Nephron (organoid): ENCODE data around the gene SLC25A13.

Experiments
- H3K27ac Mint-ChIP-seq, 3 experiments: 2 replicates each; pipeline ENCODE4 v1.8.0; 2020; ENCODE audit warnings: mixed read lengths in 3 of 3, mild to moderate bottlenecking in 2 of 3, moderate library complexity in 1 of 3
- H3K27me3 Mint-ChIP-seq: 2 replicates; pipeline ENCODE4 v1.8.0; 2021; ENCODE audit warnings: low read depth, mild to moderate bottlenecking, moderate library complexity, mixed read lengths
- H3K36me3 Mint-ChIP-seq: 2 replicates; pipeline ENCODE4 v1.8.0; 2020; ENCODE audit warnings: low read depth, mixed read lengths
- H3K4me1 Mint-ChIP-seq: 2 replicates; pipeline ENCODE4 v1.8.0; 2020; ENCODE audit warnings: mixed read lengths
- H3K4me3 Mint-ChIP-seq, 3 experiments: 2 replicates each; pipeline ENCODE4 v1.8.0; 2020; ENCODE audit warnings: mild to moderate bottlenecking in 3 of 3, mixed read lengths in 3 of 3, moderate library complexity in 2 of 3
- H3K9me3 Mint-ChIP-seq: 2 replicates; pipeline ENCODE4 v1.8.0; 2020; ENCODE audit warnings: mixed read lengths
- TF ChIP-seq, protein P1 (sequence below), 3 experiments: fragments of 200-600 bp; sonication (generic); IDR thresholded peaks; one replicate each; pipeline ENCODE4 v1.5.0; 2021; ENCODE audit warnings: antibody characterized with exemption in 3 of 3; ENCODE audit not compliant: unreplicated experiment in 3 of 3

Gene SLC25A13

DNA sequence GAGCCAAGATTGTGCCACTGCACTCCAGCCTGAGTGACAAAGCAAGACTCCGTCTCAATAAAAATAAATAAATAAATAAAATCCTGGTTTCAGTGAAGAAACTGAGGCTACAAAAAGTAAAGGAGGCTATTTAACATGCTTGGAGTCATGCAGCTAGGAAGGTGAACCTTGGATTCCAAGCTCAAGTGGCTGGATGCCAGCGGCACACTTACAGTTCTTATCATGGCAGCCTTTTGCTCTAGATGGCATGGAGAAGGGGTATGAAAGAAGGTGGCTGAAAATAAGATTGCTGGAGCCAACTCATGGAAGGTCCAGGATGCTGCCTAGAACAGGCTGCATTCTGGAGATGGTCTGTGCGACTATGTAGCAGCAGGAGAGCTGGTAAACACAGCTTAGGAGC lies 170.0 kb downstream of the SLC25A13 start:
- H3K36me3 Mint-ChIP-seq: peaks cover 21% of the 10 kb centered on the region
- H3K9me3 Mint-ChIP-seq: no peaks in the 10 kb centered on the region
- TF ChIP-seq, protein P1, sequence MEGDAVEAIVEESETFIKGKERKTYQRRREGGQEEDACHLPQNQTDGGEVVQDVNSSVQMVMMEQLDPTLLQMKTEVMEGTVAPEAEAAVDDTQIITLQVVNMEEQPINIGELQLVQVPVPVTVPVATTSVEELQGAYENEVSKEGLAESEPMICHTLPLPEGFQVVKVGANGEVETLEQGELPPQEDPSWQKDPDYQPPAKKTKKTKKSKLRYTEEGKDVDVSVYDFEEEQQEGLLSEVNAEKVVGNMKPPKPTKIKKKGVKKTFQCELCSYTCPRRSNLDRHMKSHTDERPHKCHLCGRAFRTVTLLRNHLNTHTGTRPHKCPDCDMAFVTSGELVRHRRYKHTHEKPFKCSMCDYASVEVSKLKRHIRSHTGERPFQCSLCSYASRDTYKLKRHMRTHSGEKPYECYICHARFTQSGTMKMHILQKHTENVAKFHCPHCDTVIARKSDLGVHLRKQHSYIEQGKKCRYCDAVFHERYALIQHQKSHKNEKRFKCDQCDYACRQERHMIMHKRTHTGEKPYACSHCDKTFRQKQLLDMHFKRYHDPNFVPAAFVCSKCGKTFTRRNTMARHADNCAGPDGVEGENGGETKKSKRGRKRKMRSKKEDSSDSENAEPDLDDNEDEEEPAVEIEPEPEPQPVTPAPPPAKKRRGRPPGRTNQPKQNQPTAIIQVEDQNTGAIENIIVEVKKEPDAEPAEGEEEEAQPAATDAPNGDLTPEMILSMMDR (IDR thresholded peaks at IDR 0.05; ENCODE audit: unreplicated experiment in 3 of 3): no peak
- H3K27me3 Mint-ChIP-seq: no peaks in the 10 kb centered on the region
- no peaks in the 10 kb centered on the region for H3K4me1 Mint-ChIP-seq
- H3K27ac Mint-ChIP-seq: no peak overlapping the region
- no peak overlapping the region for H3K4me3 Mint-ChIP-seq

DNA sequence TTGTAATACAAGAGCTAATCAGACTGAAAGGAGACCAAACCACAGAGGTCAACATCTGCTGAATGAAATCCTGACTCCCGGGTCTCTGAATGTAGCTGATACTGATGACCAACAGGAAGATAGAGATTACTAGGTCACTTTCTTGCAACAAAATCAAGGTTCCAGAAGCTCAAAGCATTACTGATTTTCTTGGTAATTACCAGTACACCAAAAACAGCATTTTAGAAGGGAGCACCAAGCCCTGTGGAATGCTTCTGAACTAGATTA lies 177.7 kb downstream of the SLC25A13 start:
- Mint-ChIP-seq H3K27me3 (no peaks in the 10 kb centered on the region), H3K36me3 (peaks cover 35% of the 10 kb centered on the region), H3K27ac (no peak overlapping the region), H3K4me3 (no peak overlapping the region), H3K9me3 (no peaks in the 10 kb centered on the region), H3K4me1 (no peaks in the 10 kb centered on the region)
- TF ChIP-seq, protein P1 (IDR thresholded peaks at IDR 0.05; ENCODE audit: unreplicated experiment in 3 of 3): no peak

DNA sequence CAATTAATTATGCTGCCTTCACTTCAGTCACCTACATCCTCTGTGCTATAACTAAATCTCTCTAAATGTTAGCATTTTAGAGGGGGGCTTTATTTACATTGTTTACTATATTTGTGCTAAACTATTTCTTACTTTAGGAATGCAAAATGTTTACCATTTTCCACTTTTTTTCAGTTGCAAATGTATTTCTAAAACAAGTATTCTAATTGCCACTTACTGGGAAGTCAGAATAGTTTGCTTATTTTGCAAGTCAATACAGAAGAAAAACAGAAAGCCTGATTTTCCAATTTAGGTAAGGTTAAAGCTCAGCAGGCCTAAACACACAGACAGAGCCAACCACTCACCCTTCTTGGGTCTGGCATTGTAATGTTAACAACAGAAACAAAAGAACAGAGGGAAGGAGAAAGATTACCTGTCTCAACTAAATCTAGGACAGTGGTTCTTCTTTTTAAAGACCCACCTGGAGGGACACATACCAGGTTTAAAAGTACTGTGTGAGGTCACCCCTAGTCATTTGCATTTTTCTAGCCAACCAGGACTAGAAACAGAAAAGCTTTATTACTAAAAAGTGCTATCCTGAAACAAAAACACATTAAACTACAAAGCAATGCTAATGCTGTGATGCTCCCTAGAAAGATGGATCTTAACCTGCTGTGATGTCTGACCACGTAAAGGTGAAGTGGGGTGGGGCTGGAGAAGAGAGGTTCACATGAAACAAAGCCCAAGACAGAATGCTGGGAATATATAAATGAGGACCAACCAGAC lies 178.2 kb downstream of the SLC25A13 start:
- H3K4me3 Mint-ChIP-seq: no peak overlapping the region
- H3K27ac Mint-ChIP-seq: peak overlapping the region in 1 of 3 experiments; percentile 14
- H3K4me1 Mint-ChIP-seq: no peaks in the 10 kb centered on the region
- H3K9me3 Mint-ChIP-seq: no peaks in the 10 kb centered on the region
- peaks cover 40% of the 10 kb centered on the region for H3K36me3 Mint-ChIP-seq
- H3K27me3 Mint-ChIP-seq: no peaks in the 10 kb centered on the region
- TF ChIP-seq, protein P1 (IDR thresholded peaks at IDR 0.05; ENCODE audit: unreplicated experiment in 3 of 3): no peak

DNA sequence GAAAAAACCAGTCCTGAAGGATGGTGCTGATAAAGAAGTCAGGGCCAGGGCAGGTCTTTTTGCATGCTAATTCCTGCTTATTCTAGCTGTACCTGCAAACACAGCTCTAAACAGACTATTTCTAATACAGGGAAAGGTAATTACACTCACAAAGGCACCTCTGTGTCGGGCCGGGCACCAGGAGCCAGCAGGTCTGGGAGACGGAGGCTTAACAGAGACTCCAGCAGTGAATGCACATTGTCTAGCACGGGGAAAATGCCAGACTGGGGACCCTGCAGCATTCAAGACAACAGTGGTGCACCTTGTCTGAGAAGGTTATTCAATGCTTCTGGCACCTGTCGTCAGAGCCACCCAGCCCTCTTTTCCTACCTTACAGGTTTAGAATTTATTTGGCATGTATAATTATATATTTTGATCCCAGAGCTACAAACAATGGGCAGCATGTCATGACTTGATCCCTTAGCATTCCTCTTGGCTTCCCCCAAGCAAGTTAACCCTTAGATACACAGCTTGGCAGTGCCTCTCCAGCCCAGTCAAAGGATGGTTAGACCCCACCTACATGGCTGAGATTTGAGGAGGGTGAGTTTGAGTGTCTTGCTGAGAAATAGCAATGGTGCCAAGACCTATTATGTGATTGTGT lies 185.2 kb downstream of the SLC25A13 start:
- H3K4me1 Mint-ChIP-seq: no peaks in the 10 kb centered on the region
- H3K36me3 Mint-ChIP-seq: peaks cover 47% of the 10 kb centered on the region
- no peaks in the 10 kb centered on the region for H3K27me3 Mint-ChIP-seq
- no peak overlapping the region for H3K4me3 Mint-ChIP-seq
- TF ChIP-seq, protein P1 (IDR thresholded peaks at IDR 0.05; ENCODE audit: unreplicated experiment in 3 of 3): no peak
- H3K9me3 Mint-ChIP-seq: no peaks in the 10 kb centered on the region
- peak overlapping the region in 1 of 3 experiments; percentile 43 for H3K27ac Mint-ChIP-seq

DNA sequence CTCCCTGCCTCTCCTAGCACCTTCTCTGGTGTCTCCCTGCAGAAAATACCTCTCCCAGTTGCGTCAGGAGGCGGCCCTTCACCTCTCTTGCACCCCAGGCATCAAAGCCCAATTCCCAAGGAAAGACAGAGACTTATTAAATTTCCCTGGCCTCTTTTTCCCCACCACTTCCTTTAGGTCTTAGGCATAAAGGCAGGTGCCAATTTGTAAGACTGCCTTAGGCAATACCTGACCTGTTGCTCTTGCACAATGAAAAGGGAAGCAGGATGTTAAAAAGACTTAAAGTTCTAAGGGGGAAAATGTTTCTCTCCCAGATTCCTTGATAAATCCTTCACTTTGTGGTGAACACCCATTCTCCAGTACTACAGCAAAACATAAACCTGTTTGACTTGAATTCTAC lies 186.7 kb downstream of the SLC25A13 start:
- H3K27me3 Mint-ChIP-seq: no peaks in the 10 kb centered on the region
- peaks cover 37% of the 10 kb centered on the region for H3K36me3 Mint-ChIP-seq
- no peaks in the 10 kb centered on the region for H3K9me3 Mint-ChIP-seq
- TF ChIP-seq, protein P1 (IDR thresholded peaks at IDR 0.05; ENCODE audit: unreplicated experiment in 3 of 3): no peak
- peak overlapping the region in 1 of 3 experiments; percentile 43 for H3K27ac Mint-ChIP-seq
- H3K4me1 Mint-ChIP-seq: no peaks in the 10 kb centered on the region
- H3K4me3 Mint-ChIP-seq: no peak overlapping the region

DNA sequence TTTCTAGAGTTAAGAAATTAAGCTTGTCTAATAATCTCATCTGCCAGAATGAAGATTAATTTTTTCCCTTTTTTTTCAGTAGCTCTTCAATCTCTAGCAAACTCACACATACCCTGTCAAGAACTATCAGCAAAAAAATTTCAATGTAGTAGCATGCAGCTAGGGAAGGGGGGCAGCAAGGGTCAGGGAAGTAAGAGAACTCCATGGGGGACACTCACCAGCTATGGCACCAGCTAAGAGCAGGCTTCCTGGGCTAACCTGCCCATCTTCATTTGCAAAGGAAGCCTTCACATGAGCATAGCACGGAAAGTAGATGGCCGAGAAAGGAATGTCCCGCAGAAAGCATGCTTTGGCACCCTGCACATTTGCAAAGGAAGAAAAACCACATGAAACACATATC lies 190.4 kb downstream of the SLC25A13 start:
- Mint-ChIP-seq H3K27ac (no peak overlapping the region), H3K4me1 (no peaks in the 10 kb centered on the region), H3K4me3 (no peak overlapping the region), H3K9me3 (no peaks in the 10 kb centered on the region), H3K27me3 (no peaks in the 10 kb centered on the region), H3K36me3 (peaks cover 32% of the 10 kb centered on the region)
- TF ChIP-seq, protein P1 (IDR thresholded peaks at IDR 0.05; ENCODE audit: unreplicated experiment in 3 of 3): no peak
